Activated gamma-delta T cell (primary cell): Measurements from ENCODE around the gene IRAG1.
"Not testable (repeated sequence)": the region's sequence is repeated elsewhere in the genome, so short reads cannot be mapped to it uniquely, and the experiment has no call there.

Source experiments
- DNase-seq: peaks from one replicate; lab custom pipeline; 2025; lab: John Stamatoyannopoulos, UW

The IRAG1 gene

GRCh38 chr11:10709299-10710086, 15.9 kb upstream of the IRAG1 start:
- DNase-seq, result no peak

GRCh38 chr11:10708131-10708530, 14.6 kb upstream of the IRAG1 start:
- no peak for DNase-seq

- no peak for DNase-seq
Observed at GRCh38 chr11:10701982-10702381, 8.4 kb upstream of the IRAG1 start.

GRCh38 chr11:10699072-10699471, 5.5 kb upstream of the IRAG1 start:
- no peak for DNase-seq

- no peak for DNase-seq
Observed at GRCh38 chr11:10697323-10697620, 3.7 kb upstream of the IRAG1 start.

GRCh38 chr11:10696468-10697322, 3.1 kb upstream of the IRAG1 start:
- no peak for DNase-seq

- no peak for DNase-seq
Observed at GRCh38 chr11:10695833-10696232, 2.3 kb upstream of the IRAG1 start.

GRCh38 chr11:10694486-10695239, 1.1 kb upstream of the IRAG1 start:
- DNase-seq, result no peak

- no peak for DNase-seq
Observed at GRCh38 chr11:10692531-10693115, 932 bp downstream of the IRAG1 start.

- DNase-seq, result no peak
Observed at GRCh38 chr11:10688401-10688800, 5.2 kb downstream of the IRAG1 start.

- DNase-seq, result no peak
Observed at GRCh38 chr11:10686311-10686710, 7.2 kb downstream of the IRAG1 start.

GRCh38 chr11:10683429-10683828, 10.1 kb downstream of the IRAG1 start:
- DNase-seq, result no peak

GRCh38 chr11:10680956-10681487, 12.5 kb downstream of the IRAG1 start:
- DNase-seq, result no peak

- DNase-seq, result not testable (repeated sequence)
Observed at GRCh38 chr11:10680279-10680678, 13.3 kb downstream of the IRAG1 start.

- DNase-seq, result no peak
Observed at GRCh38 chr11:10679644-10680043, 13.9 kb downstream of the IRAG1 start.

GRCh38 chr11:10678101-10678500, 15.5 kb downstream of the IRAG1 start:
- no peak for DNase-seq

- DNase-seq, result no peak
Observed at GRCh38 chr11:10676919-10677318, 16.6 kb downstream of the IRAG1 start.

GRCh38 chr11:10674911-10675440, 18.6 kb downstream of the IRAG1 start:
- DNase-seq, result no peak

GRCh38 chr11:10674440-10674855, 19.1 kb downstream of the IRAG1 start:
- DNase-seq, result no peak

GRCh38 chr11:10673501-10674062, 20.0 kb downstream of the IRAG1 start:
- DNase-seq, result no peak

- DNase-seq, result no peak
Observed at GRCh38 chr11:10670099-10670498, 23.5 kb downstream of the IRAG1 start.
